Peyer's patch (tissue), 4 donors: ENCODE results near the gene SLC7A6.

Source experiments
- POLR2A ChIP-seq, 2 donors: fragments of 450-650 bp; IDR thresholded peaks; one replicate each; pipeline ENCODE4 v1.5.1; 2017; ENCODE audit warnings: antibody characterized with exemption in 2 of 2, mild to moderate bottlenecking in 2 of 2, moderate library complexity in 2 of 2
- TF ChIP-seq, protein P1 (sequence below), 6 experiments: fragments of 450-650 bp in 4 of 6; fragments of 200-600 bp in 2 of 6; sonication (generic) in 1 of 6; IDR thresholded peaks; one replicate each; pipeline ENCODE4 v1.5.1; 2017 to 2019; ENCODE audit warnings: antibody characterized with exemption in 6 of 6, mild to moderate bottlenecking in 3 of 6, moderate library complexity in 1 of 6

- TF ChIP-seq POLR2A (IDR thresholded peaks at IDR 0.05): no peak
- TF ChIP-seq, protein P1, sequence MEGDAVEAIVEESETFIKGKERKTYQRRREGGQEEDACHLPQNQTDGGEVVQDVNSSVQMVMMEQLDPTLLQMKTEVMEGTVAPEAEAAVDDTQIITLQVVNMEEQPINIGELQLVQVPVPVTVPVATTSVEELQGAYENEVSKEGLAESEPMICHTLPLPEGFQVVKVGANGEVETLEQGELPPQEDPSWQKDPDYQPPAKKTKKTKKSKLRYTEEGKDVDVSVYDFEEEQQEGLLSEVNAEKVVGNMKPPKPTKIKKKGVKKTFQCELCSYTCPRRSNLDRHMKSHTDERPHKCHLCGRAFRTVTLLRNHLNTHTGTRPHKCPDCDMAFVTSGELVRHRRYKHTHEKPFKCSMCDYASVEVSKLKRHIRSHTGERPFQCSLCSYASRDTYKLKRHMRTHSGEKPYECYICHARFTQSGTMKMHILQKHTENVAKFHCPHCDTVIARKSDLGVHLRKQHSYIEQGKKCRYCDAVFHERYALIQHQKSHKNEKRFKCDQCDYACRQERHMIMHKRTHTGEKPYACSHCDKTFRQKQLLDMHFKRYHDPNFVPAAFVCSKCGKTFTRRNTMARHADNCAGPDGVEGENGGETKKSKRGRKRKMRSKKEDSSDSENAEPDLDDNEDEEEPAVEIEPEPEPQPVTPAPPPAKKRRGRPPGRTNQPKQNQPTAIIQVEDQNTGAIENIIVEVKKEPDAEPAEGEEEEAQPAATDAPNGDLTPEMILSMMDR (IDR thresholded peaks at IDR 0.05): no peak
Measured at GRCh38 chr16:68244481-68244902, 19.8 kb upstream of the SLC7A6 start.
